ENCODE measurements around the gene PZP.
"Not testable (repeated sequence)": the region's sequence is repeated elsewhere in the genome, so short reads cannot be mapped to it uniquely, and the experiment has no call there.

DNA sequence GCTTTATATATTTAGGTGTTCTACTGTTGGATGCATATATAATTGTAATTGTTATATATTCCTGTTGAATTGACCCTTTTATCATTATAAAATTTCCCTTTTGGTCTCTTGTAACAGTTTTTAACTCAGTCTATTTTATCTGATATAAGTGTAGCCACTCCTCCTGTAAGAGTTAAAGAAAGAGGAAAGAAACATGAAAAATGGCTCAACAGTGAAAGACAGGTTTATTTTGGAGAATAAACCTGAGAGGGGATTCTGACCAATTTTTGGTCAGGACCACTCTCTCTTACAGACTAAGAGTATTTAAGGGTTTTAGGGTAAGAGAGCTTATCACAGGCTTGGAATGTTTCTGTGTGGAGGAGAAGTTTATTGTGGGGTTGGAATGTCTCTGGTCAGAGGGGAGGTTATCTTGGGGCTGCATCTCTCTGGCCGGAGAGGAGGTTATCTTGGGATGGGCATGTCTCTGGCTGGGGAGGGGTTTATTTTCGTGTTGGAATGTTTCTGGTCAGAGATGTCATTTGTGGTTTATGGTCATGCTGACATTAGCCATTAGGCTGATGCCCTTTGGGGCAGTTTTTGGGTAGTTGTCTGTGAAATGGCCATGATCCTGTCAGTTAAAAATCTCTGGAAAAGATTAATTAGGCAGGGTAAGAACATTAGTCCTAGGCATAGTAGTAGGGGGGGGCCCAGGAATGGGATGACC lies 68.5 kb downstream of the PZP start:
- not testable (repeated sequence) for TF ChIP-seq POLR2A, POLR2AphosphoS5 (IDR thresholded peaks at IDR 0.05; ENCODE audit: low read depth, low read length)

Measured in GM12892 (cell line).